Measurements from ENCODE around the gene TBCCD1.

Gene TBCCD1

GRCh38 chr3:186564586-186564985 is 2.6 kb downstream of the TBCCD1 start:
- no peak for TF ChIP-seq SIN3A (IDR thresholded peaks at IDR 0.05; ENCODE audit: borderline replicate concordance, insufficient read depth, low read length)
- TF ChIP-seq FOXP2 (optimal IDR thresholded peaks at IDR 0.05; ENCODE audit: borderline replicate concordance, extremely low read depth, extremely low read length, insufficient read depth), result no peak
- no peak for TF ChIP-seq TAF1 (IDR thresholded peaks at IDR 0.05; ENCODE audit: borderline replicate concordance, insufficient read depth, low read length)
- TF ChIP-seq REST (IDR thresholded peaks at IDR 0.05; ENCODE audit: insufficient read depth in 1 of 2, low read depth in 2 of 2, low read length in 2 of 2), result no peak
- TF ChIP-seq POLR2AphosphoS5 (IDR thresholded peaks at IDR 0.05; ENCODE audit: low read depth, low read length), result no peak

- TF ChIP-seq POLR2AphosphoS5 (IDR thresholded peaks at IDR 0.05; ENCODE audit: low read depth, low read length) (no peak), TAF1 (IDR thresholded peaks at IDR 0.05; ENCODE audit: borderline replicate concordance, insufficient read depth, low read length) (no peak), REST (IDR thresholded peaks at IDR 0.05; ENCODE audit: insufficient read depth in 1 of 2, low read depth in 2 of 2, low read length in 2 of 2) (no peak), FOXP2 (optimal IDR thresholded peaks at IDR 0.05; ENCODE audit: borderline replicate concordance, extremely low read depth, extremely low read length, insufficient read depth) (no peak), SIN3A (IDR thresholded peaks at IDR 0.05; ENCODE audit: borderline replicate concordance, insufficient read depth, low read length) (no peak)
Measured at GRCh38 chr3:186552408-186553031, 14.6 kb downstream of the TBCCD1 start.

GRCh38 chr3:186551387-186551786 is 15.8 kb downstream of the TBCCD1 start:
- TF ChIP-seq POLR2AphosphoS5 (IDR thresholded peaks at IDR 0.05; ENCODE audit: low read depth, low read length) (no peak), TAF1 (IDR thresholded peaks at IDR 0.05; ENCODE audit: borderline replicate concordance, insufficient read depth, low read length) (no peak), REST (IDR thresholded peaks at IDR 0.05; ENCODE audit: insufficient read depth in 1 of 2, low read depth in 2 of 2, low read length in 2 of 2) (no peak), FOXP2 (optimal IDR thresholded peaks at IDR 0.05; ENCODE audit: borderline replicate concordance, extremely low read depth, extremely low read length, insufficient read depth) (no peak), SIN3A (IDR thresholded peaks at IDR 0.05; ENCODE audit: borderline replicate concordance, insufficient read depth, low read length) (no peak)

- TF ChIP-seq FOXP2 (optimal IDR thresholded peaks at IDR 0.05; ENCODE audit: borderline replicate concordance, extremely low read depth, extremely low read length, insufficient read depth) (no peak), POLR2AphosphoS5 (IDR thresholded peaks at IDR 0.05; ENCODE audit: low read depth, low read length) (no peak), TAF1 (IDR thresholded peaks at IDR 0.05; ENCODE audit: borderline replicate concordance, insufficient read depth, low read length) (no peak), SIN3A (IDR thresholded peaks at IDR 0.05; ENCODE audit: borderline replicate concordance, insufficient read depth, low read length) (no peak)
Measured at GRCh38 chr3:186549497-186549896, 17.6 kb downstream of the TBCCD1 start.

GRCh38 chr3:186544281-186544680 is 22.9 kb downstream of the TBCCD1 start, which contains the start of gene CRYGS:
Gene CRYGS, minus strand, starts transcription at chr3:186544380. Its CDS starts 54 bp downstream, at chr3:186544326.
- TF ChIP-seq FOXP2 (optimal IDR thresholded peaks at IDR 0.05; ENCODE audit: borderline replicate concordance, extremely low read depth, extremely low read length, insufficient read depth) (no peak), SIN3A (IDR thresholded peaks at IDR 0.05; ENCODE audit: borderline replicate concordance, insufficient read depth, low read length) (no peak), TAF1 (IDR thresholded peaks at IDR 0.05; ENCODE audit: borderline replicate concordance, insufficient read depth, low read length) (no peak), POLR2AphosphoS5 (IDR thresholded peaks at IDR 0.05; ENCODE audit: low read depth, low read length) (no peak), REST (IDR thresholded peaks at IDR 0.05; ENCODE audit: insufficient read depth in 1 of 2, low read depth in 2 of 2, low read length in 2 of 2) (no peak)
